Osteocyte (in vitro differentiated cells): ENCODE data around the gene KLF17. TPM values are rescaled to one million over a fixed set of nuclear protein-coding genes. Genes with fewer than 3 reads are reported as not detected.

ENCODE experiments used
- DNase-seq: peaks from one replicate; pipeline ENCODE4 v3.0.0; 2021; ENCODE audit warnings: mixed read lengths; ENCODE audit not compliant: unreplicated experiment; ENCODE audit errors: extremely low spot score
- H3K27ac Mint-ChIP-seq: one replicate; pipeline ENCODE4 v1.8.0; 2021; ENCODE audit warnings: mild to moderate bottlenecking, mixed read lengths; ENCODE audit not compliant: unreplicated experiment
- H3K27me3 Mint-ChIP-seq: one replicate; pipeline ENCODE4 v1.8.0; 2021; ENCODE audit warnings: mixed read lengths; ENCODE audit not compliant: unreplicated experiment
- H3K36me3 Mint-ChIP-seq: one replicate; pipeline ENCODE4 v1.8.0; 2021; ENCODE audit warnings: mixed read lengths; ENCODE audit not compliant: unreplicated experiment
- H3K4me1 Mint-ChIP-seq: one replicate; pipeline ENCODE4 v1.8.0; 2021; ENCODE audit warnings: mixed read lengths; ENCODE audit not compliant: unreplicated experiment
- H3K4me3 Mint-ChIP-seq: one replicate; pipeline ENCODE4 v1.8.0; 2021; ENCODE audit warnings: mild to moderate bottlenecking, moderate library complexity, mixed read lengths; ENCODE audit not compliant: unreplicated experiment
- H3K9me3 Mint-ChIP-seq: one replicate; pipeline ENCODE4 v1.8.0; 2021; ENCODE audit warnings: mixed read lengths; ENCODE audit not compliant: unreplicated experiment
- CTCF ChIP-seq: fragments of 200-600 bp; sonication (generic); IDR thresholded peaks from 2 replicates; pipeline ENCODE4 v1.5.0; 2021; ENCODE audit warnings: antibody characterized with exemption, mild to moderate bottlenecking, moderate library complexity
- total RNA-seq: library from RNA; stranded (reverse); gene quantifications from 2 replicates; pipeline ENCODE4 v1.2.1, GENCODE V29; 2021

KLF17 gene
- total RNA-seq, 1 donor from 2014 or later: not detected

GRCh38 chr1:44141531-44141930 lies 22.9 kb downstream of the KLF17 start, which contains the start of gene KLF18:
TSS of gene KLF18 (minus strand) at chr1:44141631. CDS start at chr1:44141631, 0 bp downstream.
- no peak within 1 kb of the TSS for H3K27ac Mint-ChIP-seq
- no peaks in the 10 kb centered on the region for H3K36me3 Mint-ChIP-seq
- no peak for DNase-seq
- peaks cover 13% of the 10 kb centered on the region for H3K9me3 Mint-ChIP-seq
- H3K4me1 Mint-ChIP-seq: no peaks in the 10 kb centered on the region
- H3K4me3 Mint-ChIP-seq: no peak within 1 kb of the TSS
- TF ChIP-seq CTCF: no peak
- peaks cover 4% of the 10 kb centered on the region for H3K27me3 Mint-ChIP-seq

GRCh38 chr1:44144962-44145756 lies 26.5 kb downstream of the KLF17 start:
- Mint-ChIP-seq H3K4me3 (no peak overlapping the region), H3K9me3 (peaks cover 13% of the 10 kb centered on the region), H3K27ac (no peak overlapping the region), H3K4me1 (no peaks in the 10 kb centered on the region), H3K36me3 (no peaks in the 10 kb centered on the region), H3K27me3 (peaks cover 6% of the 10 kb centered on the region)
- DNase-seq: no peak
- TF ChIP-seq CTCF: no peak

GRCh38 chr1:44146536-44147361 lies 28.1 kb downstream of the KLF17 start:
- TF ChIP-seq CTCF: no peak
- H3K4me1 Mint-ChIP-seq: no peaks in the 10 kb centered on the region
- H3K36me3 Mint-ChIP-seq: no peaks in the 10 kb centered on the region
- no peak overlapping the region for H3K27ac Mint-ChIP-seq
- peaks cover 13% of the 10 kb centered on the region for H3K9me3 Mint-ChIP-seq
- DNase-seq: peak; percentile 69
- H3K27me3 Mint-ChIP-seq: peaks cover 19% of the 10 kb centered on the region
- no peak overlapping the region for H3K4me3 Mint-ChIP-seq

GRCh38 chr1:44147582-44147981 lies 29.0 kb downstream of the KLF17 start:
- no peak for TF ChIP-seq CTCF
- DNase-seq: no peak
- Mint-ChIP-seq H3K4me3 (no peak overlapping the region), H3K36me3 (no peaks in the 10 kb centered on the region), H3K4me1 (no peaks in the 10 kb centered on the region), H3K9me3 (peaks cover 13% of the 10 kb centered on the region), H3K27ac (no peak overlapping the region), H3K27me3 (peaks cover 27% of the 10 kb centered on the region)

- TF ChIP-seq CTCF: no peak
- peaks cover 28% of the 10 kb centered on the region for H3K27me3 Mint-ChIP-seq
- DNase-seq: no peak
- peaks cover 10% of the 10 kb centered on the region for H3K4me1 Mint-ChIP-seq
- H3K9me3 Mint-ChIP-seq: no peaks in the 10 kb centered on the region
- H3K36me3 Mint-ChIP-seq: no peaks in the 10 kb centered on the region
- H3K4me3 Mint-ChIP-seq: no peak overlapping the region
- no peak overlapping the region for H3K27ac Mint-ChIP-seq
Measured at GRCh38 chr1:44151332-44151731, 32.7 kb downstream of the KLF17 start.
